SK-N-SH treated with all-trans-retinoic acid at 6 μM for 48 hours (cell line): ENCODE results near the gene ACOT6.

Experiments used
- ATAC-seq: fragments of 200-7000 bp; cut with Tn5 transposase; 3 replicates; pipeline ENCODE4 v1.9.1; 2020; ENCODE audit warnings: mild to moderate bottlenecking, moderate library complexity
- ARNTL ChIP-seq: fragments of 450-650 bp; formaldehyde crosslinking; IDR thresholded peaks from 2 replicates; pipeline ENCODE4 v1.5.0; 2020; ENCODE audit warnings: low read depth, mild to moderate bottlenecking, moderate library complexity, borderline replicate concordance
- BACH2 ChIP-seq: fragments of 250-450 bp; sonication (Bioruptor Pico); IDR thresholded peaks from 2 replicates; pipeline ENCODE4 v1.9.0; 2021; ENCODE audit warnings: mild to moderate bottlenecking, borderline replicate concordance
- CSRNP3 ChIP-seq: fragments of 250-450 bp; sonication (Bioruptor Pico); IDR thresholded peaks from 2 replicates; pipeline ENCODE4 v1.5.1; 2021; ENCODE audit warnings: mild to moderate bottlenecking, moderate library complexity
- ESRRG ChIP-seq: fragments of 250-450 bp; sonication (Bioruptor Pico); IDR thresholded peaks from 2 replicates; pipeline ENCODE4 v1.6.1; 2021; ENCODE audit warnings: mild to moderate bottlenecking
- GLIS3 ChIP-seq: fragments of 250-450 bp; sonication (Bioruptor Pico); IDR thresholded peaks from 2 replicates; pipeline ENCODE4 v1.5.0; 2020; ENCODE audit warnings: mild to moderate bottlenecking, moderate library complexity
- ISL1 ChIP-seq: fragments of 250-450 bp; sonication (Bioruptor Pico); IDR thresholded peaks from 2 replicates; pipeline ENCODE4 v2.1.2; 2022; ENCODE audit warnings: mild to moderate bottlenecking, moderate library complexity
- PATZ1 ChIP-seq: fragments of 250-450 bp; sonication (Bioruptor Pico); IDR thresholded peaks from 2 replicates; pipeline ENCODE4 v1.8.0; 2020; ENCODE audit warnings: mild to moderate bottlenecking, moderate library complexity, borderline replicate concordance
- POU6F1 ChIP-seq: fragments of 250-450 bp; sonication (Bioruptor Pico); IDR thresholded peaks from 2 replicates; pipeline ENCODE4 v1.8.0; 2021; ENCODE audit warnings: low read depth, mild to moderate bottlenecking, moderate library complexity, borderline replicate concordance
- PPARA ChIP-seq: fragments of 250-450 bp; sonication (Bioruptor Pico); IDR thresholded peaks from 2 replicates; pipeline ENCODE4 v1.5.0; 2020; ENCODE audit warnings: mild to moderate bottlenecking, borderline replicate concordance
- RARB ChIP-seq: fragments of 250-450 bp; sonication (Bioruptor Pico); IDR thresholded peaks from 2 replicates; pipeline ENCODE4 v1.8.0; 2021; ENCODE audit warnings: mild to moderate bottlenecking, moderate library complexity
- SNAI2 ChIP-seq: fragments of 250-450 bp; sonication (Bioruptor Pico); IDR thresholded peaks from 2 replicates; pipeline ENCODE4 v1.5.0; 2020; ENCODE audit warnings: mild to moderate bottlenecking, moderate library complexity
- TCF4 ChIP-seq: fragments of 250-450 bp; sonication (Bioruptor Pico); IDR thresholded peaks from 2 replicates; pipeline ENCODE4 v1.8.0; 2021; ENCODE audit warnings: mild to moderate bottlenecking, moderate library complexity, borderline replicate concordance
- TOX ChIP-seq: fragments of 250-450 bp; sonication (Bioruptor Pico); IDR thresholded peaks from 2 replicates; pipeline ENCODE4 v1.8.0; 2021; ENCODE audit warnings: mild to moderate bottlenecking, moderate library complexity, borderline replicate concordance
- TSHZ2 ChIP-seq: fragments of 250-450 bp; sonication (Bioruptor Pico); IDR thresholded peaks from 2 replicates; pipeline ENCODE4 v1.5.0; 2020; ENCODE audit warnings: mild to moderate bottlenecking, moderate library complexity
- ZFP3 ChIP-seq: fragments of 250-450 bp; sonication (Bioruptor Pico); IDR thresholded peaks from 2 replicates; pipeline ENCODE4 v1.5.0; 2020; ENCODE audit warnings: mild to moderate bottlenecking, moderate library complexity
- ZFP30 ChIP-seq: fragments of 450-650 bp; formaldehyde crosslinking; IDR thresholded peaks from 2 replicates; pipeline ENCODE4 v1.5.0; 2022; ENCODE audit warnings: mild to moderate bottlenecking, moderate library complexity
- ZNF565 ChIP-seq: fragments of 450-650 bp; formaldehyde crosslinking; conservative IDR thresholded peaks from 2 replicates; pipeline ENCODE4 v1.5.0; 2020; ENCODE audit warnings: low read depth, mild to moderate bottlenecking, moderate library complexity
- ZNF70 ChIP-seq: fragments of 450-650 bp; formaldehyde crosslinking; IDR thresholded peaks from 2 replicates; pipeline ENCODE4 v1.5.0; 2020; ENCODE audit warnings: mild to moderate bottlenecking, moderate library complexity
- ZNF8 ChIP-seq: fragments of 450-650 bp; formaldehyde crosslinking; IDR thresholded peaks from 2 replicates; pipeline ENCODE4 v1.5.0; 2020; ENCODE audit warnings: mild to moderate bottlenecking, moderate library complexity

The ACOT6 gene

GRCh38 chr14:73610687-73611086 is 1.6 kb upstream of the ACOT6 start:
- TF ChIP-seq TCF4 (CRISPR knock-in tag) (no peak), SNAI2 (CRISPR knock-in tag) (no peak), ZFP3 (CRISPR knock-in tag) (no peak), ISL1 (no peak), ZNF70 (no peak), PATZ1 (CRISPR knock-in tag) (no peak), TSHZ2 (CRISPR knock-in tag) (no peak), POU6F1 (no peak), CSRNP3 (CRISPR knock-in tag) (no peak), PPARA (CRISPR knock-in tag) (no peak), TOX (CRISPR knock-in tag) (no peak), ZFP30 (CRISPR knock-in tag) (no peak)
- no peak for ATAC-seq

- peak; percentile 49 for ATAC-seq
- TF ChIP-seq ZNF70 = no peak
- TF ChIP-seq TSHZ2 (CRISPR knock-in tag) = no peak
- no peak for TF ChIP-seq SNAI2 (CRISPR knock-in tag)
- TF ChIP-seq ZNF8 = no peak
These were observed 698 bp downstream of the ACOT6 start for GRCh38 chr14:73613046-73613383.

- no peak for ATAC-seq
These were observed 1.2 kb downstream of the ACOT6 start for GRCh38 chr14:73613419-73613963.

GRCh38 chr14:73616831-73617230 is 4.5 kb downstream of the ACOT6 start:
- ATAC-seq = no peak
- no peak for TF ChIP-seq PATZ1 (CRISPR knock-in tag)
- no peak for TF ChIP-seq TOX (CRISPR knock-in tag)
- TF ChIP-seq ISL1 = no peak
- TF ChIP-seq RARB (CRISPR knock-in tag) = no peak
- TF ChIP-seq ZFP3 (CRISPR knock-in tag) = no peak
- TF ChIP-seq GLIS3 (CRISPR knock-in tag) = no peak
- TF ChIP-seq ARNTL (CRISPR knock-in tag) = no peak
- TF ChIP-seq ZFP30 (CRISPR knock-in tag) = no peak
- no peak for TF ChIP-seq POU6F1
- no peak for TF ChIP-seq BACH2 (CRISPR knock-in tag)
- no peak for TF ChIP-seq ZNF565 (CRISPR knock-in tag)
- TF ChIP-seq ESRRG (CRISPR knock-in tag) = no peak

More at GRCh38 chr14:73613419-73613963, 1.2 kb downstream of the ACOT6 start:
- no peak for TF ChIP-seq TOX (CRISPR knock-in tag)
